NCI-H345 treated with DMSO at 0.1 percent for 48 hours (cell line): ENCODE measurements around the gene NCAM2.

Experiments used
- DNase-seq: peaks from one replicate; lab custom pipeline; 2025; ENCODE audit not compliant: unreplicated experiment; lab: John Stamatoyannopoulos, UW

The NCAM2 gene

DNA sequence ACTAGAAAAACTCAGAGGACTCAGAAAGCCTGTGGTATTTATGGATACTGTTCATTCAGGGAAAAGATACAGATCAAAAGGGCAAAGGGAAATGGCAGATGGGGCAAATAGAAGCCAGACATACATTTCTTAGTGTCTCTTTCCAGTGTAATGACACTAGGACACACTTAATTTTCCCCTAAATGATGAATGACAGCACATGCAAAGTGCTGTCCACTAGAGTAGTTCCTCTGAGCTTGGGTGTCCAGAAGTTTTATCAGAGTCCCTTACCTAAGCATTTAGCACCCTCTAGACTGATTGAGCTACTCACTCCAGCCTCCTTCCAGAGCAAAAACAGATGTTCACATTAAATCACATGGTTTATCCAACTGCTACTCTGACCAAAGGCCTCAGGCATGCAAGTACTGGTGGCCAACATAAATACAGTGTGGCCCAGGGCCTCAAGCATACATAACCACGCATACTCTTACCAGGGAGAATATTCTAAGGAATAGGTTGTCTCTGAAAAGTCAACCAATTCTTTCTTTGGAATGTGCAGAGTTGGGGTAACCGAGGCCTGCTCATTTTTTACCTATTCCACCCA lies 166.9 kb downstream of the NCAM2 start:
- no peak for DNase-seq

DNA sequence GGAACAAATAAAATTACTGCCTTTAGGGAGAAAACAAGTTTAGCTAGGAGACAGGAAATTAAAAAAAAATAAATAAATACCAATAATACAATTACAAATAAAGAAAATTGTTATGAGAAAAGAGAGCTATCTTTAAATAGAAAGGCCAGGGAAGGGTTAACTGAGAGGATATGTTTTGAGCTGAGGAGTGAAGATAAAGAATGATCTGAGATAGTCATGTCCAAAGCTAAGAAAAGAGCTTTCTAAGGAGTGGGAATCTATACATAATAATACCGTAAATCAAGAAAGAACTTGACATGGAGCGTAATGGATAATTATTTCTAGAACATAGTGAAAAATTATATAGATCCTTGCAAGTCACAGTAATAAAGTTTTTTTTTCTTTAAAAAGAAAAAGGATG lies 176.5 kb downstream of the NCAM2 start:
- no peak for DNase-seq

- DNase-seq = no peak
Measured at GRCh38 chr21:21175798-21176334, 177.7 kb downstream of the NCAM2 start.

- no peak for DNase-seq
Measured at GRCh38 chr21:21177353-21177986, 179.3 kb downstream of the NCAM2 start.

DNA sequence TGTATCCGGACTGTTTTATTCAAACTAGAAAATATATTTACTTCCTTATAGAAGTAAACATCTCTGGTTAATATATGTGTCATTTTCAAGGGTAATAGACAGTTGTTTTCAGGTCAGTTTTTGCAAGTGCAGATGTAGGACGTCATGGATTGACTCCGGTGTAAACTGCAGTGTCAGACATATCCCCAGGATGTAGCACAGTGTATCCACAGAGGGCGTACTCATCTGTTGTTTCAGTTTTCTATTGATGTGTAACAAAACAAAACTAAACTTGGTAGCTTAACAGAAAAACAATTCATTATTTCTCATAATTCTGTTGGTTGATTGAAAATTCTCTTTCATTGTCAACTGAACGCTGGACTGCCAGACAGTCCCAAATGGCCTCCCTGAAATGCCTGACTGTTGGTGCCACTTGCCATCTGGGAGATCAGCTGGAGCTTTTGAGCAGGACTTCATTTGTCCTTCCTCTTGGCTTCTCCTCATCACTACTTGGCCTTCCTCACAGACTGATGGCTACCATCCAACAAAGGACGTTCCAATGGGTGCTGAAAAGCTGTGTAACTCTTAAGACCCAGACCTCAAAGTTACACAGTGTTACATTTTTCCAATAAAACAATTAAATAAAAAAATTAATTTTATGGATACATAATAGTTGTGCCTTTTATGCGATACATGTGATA lies 181.6 kb downstream of the NCAM2 start:
- no peak for DNase-seq

DNA sequence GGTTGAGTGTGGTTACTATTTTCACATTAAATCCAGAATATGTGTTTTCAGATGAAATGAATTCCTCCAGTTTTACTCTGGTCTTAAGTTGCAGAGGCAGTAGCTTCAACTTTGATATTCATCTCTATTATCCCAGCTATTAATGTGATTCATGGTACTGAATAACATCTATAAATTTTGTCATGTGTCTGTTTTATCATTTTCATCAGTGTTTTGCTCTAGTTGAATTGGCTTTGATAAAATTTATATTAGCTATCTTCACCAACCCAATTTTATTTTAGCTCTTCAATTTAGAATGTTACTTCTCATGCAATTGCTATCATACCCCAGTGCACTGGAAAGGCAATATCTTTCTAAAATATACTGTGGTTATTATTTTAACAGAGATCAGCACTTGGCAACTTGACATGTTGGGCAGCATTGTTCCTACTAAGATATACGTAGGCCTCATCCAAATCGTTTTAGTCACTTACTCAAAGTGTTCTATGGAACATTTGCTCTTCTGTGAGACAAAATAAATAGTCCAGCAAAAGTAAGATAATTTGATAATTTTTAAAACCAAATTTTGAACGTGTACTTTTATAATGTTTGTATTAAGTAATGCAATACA lies 184.3 kb downstream of the NCAM2 start:
- DNase-seq = no peak

- DNase-seq = no peak
Measured at GRCh38 chr21:21183092-21183491, 184.9 kb downstream of the NCAM2 start.

- no peak for DNase-seq
Measured at GRCh38 chr21:21184771-21185528, 186.7 kb downstream of the NCAM2 start.

- no peak for DNase-seq
Measured at GRCh38 chr21:21187579-21187978, 189.4 kb downstream of the NCAM2 start.

- no peak for DNase-seq
Measured at GRCh38 chr21:21188513-21189195, 190.4 kb downstream of the NCAM2 start.

GRCh38 chr21:21195417-21195943 lies 197.3 kb downstream of the NCAM2 start:
- no peak for DNase-seq

- no peak for DNase-seq
Measured at GRCh38 chr21:21196087-21196486, 197.9 kb downstream of the NCAM2 start.

DNA sequence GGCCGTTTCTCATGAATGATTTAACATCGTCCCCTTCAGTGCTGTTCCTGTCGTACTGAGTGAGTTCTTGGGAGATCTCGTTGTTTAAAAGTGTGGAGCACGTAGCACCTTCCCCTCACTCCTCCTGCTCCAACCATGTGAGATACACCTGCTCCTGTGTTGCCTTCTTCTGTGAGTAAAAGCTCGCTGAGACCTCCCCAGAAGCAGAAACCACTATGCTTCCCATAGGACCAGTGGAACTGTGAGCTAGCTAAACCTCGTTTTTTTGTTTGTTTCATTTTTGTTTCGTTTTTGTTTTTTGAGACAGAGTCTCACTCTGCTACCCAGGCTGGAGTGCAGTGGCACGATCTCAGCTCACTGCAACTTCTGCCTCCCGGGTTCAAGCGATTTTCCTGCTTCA lies 198.6 kb downstream of the NCAM2 start:
- no peak for DNase-seq

GRCh38 chr21:21199342-21200102 lies 201.3 kb downstream of the NCAM2 start:
- no peak for DNase-seq

DNA sequence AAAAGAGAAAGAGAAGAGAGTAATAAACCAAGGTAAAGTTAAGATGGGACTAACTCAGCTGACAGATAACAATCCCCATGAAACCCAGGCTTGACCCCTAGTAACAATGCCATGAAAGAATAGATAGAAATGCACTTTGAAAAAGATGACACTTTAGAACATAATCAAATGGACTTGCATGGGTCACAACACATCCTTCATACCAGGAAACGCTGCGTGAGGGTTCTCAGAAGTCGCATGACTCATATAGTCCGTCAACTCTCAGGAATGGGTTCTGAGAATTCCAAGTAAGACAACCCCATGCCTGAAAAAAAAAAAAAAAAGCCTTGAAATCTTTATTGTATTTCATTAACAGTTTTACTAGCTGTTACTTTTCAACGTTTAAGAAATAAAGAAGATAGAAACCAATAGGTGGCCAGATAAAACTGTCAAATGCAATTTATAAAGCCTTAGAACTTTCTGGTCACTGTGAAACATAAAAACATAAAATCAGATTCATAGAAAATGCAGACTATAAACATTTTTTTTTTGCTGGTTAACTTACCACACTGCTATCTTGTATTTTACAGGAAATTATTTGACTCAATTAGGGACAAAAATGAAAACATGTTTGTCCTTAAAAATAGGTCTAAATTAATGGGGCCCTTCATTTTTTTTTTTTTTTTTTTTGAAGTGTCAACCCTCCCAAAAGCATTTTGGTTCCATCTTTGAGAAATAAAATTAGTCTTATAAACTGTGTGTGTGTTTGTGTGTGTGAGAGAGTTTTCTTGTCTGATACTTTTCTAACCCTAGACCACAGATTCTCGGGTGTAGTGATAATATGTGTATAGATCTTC lies 202.1 kb downstream of the NCAM2 start:
- no peak for DNase-seq

DNA sequence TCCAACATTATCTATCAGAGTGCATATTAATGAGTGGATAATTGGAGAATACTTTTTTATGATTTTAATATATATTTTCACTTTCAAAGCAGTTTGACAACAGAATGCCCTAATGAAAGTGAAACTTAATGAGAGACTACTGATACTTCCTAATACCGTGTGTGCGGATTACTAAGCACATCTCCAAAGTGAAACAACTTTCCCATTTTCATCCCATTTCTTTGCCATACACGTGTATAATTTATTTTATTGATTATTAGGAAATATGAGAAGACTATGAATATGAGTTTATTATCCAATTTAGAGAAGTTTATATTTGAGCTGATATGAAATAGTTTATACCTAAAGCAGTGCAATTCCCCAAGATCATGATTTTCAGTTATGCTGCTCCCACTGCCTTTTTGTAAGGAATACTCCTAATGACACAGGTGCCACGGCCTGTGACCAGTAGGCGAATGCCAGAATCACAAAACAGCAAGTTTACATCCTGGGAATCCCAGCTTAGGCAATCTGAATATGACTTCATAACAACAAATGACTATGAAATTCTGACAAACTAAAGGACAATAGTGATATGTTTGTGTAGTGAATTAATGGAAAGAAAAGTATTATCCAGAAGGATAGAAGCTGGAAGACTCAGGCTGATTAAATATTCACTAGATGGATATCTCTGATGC lies 202.9 kb downstream of the NCAM2 start:
- DNase-seq = no peak

- no peak for DNase-seq
Measured at GRCh38 chr21:21203822-21204339, 205.7 kb downstream of the NCAM2 start.
